Measurements from ENCODE around the gene PARD3.
"Not testable (repeated sequence)": the region's sequence is repeated elsewhere in the genome, so short reads cannot be mapped to it uniquely, and the experiment has no call there.

Gene PARD3

DNA sequence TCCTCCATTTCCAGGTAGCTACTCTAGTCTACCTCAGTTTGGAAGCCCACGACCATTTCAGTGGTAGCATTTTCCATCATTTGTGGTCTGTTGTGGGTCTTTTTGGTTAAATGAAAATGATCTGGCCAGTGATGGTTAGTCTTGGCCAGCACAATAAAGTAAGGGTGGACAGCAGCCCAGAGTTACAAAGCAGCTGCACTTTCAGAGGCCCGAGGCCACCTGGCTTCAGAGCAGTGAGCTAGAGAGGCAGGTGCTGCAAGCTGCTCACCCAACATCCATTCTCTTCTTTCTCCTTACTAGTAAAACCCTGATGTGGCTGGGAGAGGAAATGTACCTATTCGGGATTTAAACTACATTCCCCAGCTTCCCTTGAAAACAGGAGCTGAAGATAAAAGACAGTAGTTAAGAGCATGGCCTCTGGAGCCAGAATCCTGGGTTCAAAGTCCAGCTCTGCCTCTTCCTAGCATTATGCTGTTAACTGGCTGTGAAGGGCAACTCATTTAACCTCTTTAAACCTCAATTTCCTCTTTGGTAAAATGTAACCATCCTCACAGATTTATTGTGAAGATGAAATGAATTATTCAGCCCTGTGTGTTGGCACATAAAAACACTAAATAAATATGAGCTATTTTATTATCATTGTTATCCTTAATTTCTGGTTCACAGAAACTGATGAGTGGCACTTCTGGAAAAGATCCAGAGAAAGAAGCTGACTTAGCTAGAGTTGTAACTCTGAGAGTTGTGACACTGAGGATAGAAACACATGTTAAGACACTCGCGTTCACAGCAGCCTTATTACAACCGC, 517.4 kb downstream of the PARD3 start:
- DNase-seq (ENCODE audit: low read depth): no peak

DNA sequence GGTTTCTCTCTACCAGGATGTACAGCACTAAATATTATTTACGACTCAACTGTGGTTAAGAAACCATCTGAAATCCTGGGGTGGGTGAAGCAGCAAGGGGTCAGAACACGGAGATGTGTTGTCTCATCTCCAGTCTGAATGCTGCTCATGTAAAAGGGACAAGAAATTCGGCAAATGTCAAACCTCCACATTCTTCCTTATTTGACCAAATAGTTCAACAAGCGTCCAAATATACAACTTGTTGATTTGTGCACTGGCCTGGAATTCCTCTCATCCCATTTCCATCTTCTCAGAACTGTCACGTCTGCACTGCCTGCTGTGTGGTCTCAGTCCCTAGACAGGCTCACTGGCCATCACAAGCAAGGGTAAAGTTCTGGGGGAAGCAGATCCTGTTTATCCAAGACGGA, 520.0 kb downstream of the PARD3 start:
- peak; percentile 93 for DNase-seq (ENCODE audit: low read depth)

GRCh38 chr10:34294137-34294536, 521.0 kb downstream of the PARD3 start:
- no peak for DNase-seq (ENCODE audit: low read depth)

GRCh38 chr10:34292675-34293074, 522.4 kb downstream of the PARD3 start:
- DNase-seq (ENCODE audit: low read depth): no peak

- DNase-seq (ENCODE audit: low read depth): peak; percentile 75
These were observed 522.9 kb downstream of the PARD3 start for GRCh38 chr10:34292194-34292565.

DNA sequence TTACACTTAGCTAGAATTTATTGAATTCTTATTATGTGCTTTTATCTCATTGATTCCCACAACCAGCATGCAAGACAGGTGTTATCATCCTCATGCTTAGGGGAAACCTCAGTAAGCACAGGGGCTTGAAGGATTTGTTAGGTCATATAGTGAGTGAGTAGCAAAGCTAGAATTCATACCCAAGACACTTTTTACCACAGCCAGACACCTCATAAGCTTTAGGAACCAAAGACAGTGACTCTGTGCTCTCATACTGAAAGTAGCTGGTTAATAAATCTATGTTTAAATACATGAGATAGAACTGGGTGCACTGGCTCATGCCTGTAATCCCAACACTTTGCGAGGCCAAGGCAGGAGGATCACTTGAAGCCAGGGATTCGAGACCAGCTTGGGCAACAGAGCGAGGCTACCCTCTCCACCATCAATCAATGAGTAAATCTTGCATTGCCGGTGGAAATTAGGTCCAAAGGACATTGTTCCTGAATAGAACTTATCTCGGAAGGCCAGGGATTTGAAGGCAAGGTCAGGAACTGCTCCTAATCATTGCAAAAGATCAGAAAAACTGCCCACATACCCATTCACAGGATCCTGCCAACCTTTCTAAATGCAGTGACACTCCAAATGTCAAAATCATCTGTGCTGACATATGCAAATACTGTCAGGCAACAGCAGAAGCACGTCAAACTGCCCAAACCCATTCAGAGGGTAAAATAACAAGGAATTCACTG, 523.5 kb downstream of the PARD3 start:
- no peak for DNase-seq (ENCODE audit: low read depth)

- peak; percentile 91 for DNase-seq (ENCODE audit: low read depth)
These were observed 524.5 kb downstream of the PARD3 start for GRCh38 chr10:34290412-34291081.

GRCh38 chr10:34288634-34289033, 526.5 kb downstream of the PARD3 start:
- peak; percentile 77 for DNase-seq (ENCODE audit: low read depth)

- DNase-seq (ENCODE audit: low read depth): peak; percentile 56
These were observed 528.9 kb downstream of the PARD3 start for GRCh38 chr10:34286136-34286739.

GRCh38 chr10:34281661-34282582, 533.2 kb downstream of the PARD3 start:
- DNase-seq (ENCODE audit: low read depth): no peak

- peak; percentile 99 for DNase-seq (ENCODE audit: low read depth)
These were observed 534.3 kb downstream of the PARD3 start for GRCh38 chr10:34280599-34281374.

GRCh38 chr10:34275626-34276130, 539.4 kb downstream of the PARD3 start:
- DNase-seq (ENCODE audit: low read depth): peak; percentile 47

DNA sequence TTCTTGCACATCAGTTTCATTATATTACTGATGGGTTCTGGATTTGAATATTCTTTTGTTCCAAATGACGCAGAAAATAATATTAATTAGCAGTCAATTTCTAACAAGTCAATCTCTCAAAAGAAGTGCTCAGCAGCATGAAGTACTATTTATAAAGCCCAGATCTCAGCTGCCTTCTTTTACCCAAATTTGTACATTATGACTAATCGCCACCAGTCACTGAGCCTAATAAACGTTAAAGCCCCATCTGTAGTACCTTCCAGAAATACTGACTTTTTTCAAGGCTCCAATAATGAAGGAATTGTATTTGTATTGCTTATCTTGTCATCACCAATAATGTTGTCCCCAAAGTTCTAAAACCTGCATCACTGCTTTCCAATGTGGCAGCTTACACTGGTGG, 540.2 kb downstream of the PARD3 start:
- DNase-seq (ENCODE audit: low read depth): no peak

DNA sequence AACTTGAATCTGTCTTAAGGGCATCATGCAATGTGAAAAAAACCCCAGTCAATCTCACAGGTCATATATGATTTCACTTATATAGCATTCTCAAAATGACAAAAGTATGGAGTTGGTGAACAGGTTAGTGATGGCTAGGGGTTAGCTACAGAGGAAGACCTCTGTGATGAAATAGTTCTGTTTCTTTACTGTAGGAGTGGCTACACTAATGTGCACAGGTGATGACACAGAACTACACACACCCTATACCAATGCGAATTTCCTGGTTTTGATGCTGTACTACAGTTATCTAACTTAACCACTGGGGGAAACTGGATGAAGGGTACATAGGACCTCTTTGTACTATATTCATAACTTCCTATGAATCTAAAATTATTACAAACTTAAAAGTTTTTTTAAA, 541.8 kb downstream of the PARD3 start:
- no peak for DNase-seq (ENCODE audit: low read depth)

- no peak for DNase-seq (ENCODE audit: low read depth)
These were observed 542.8 kb downstream of the PARD3 start for GRCh38 chr10:34272316-34272715.

- not testable (repeated sequence) for DNase-seq (ENCODE audit: low read depth)
These were observed 546.7 kb downstream of the PARD3 start for GRCh38 chr10:34268410-34268809.

DNA sequence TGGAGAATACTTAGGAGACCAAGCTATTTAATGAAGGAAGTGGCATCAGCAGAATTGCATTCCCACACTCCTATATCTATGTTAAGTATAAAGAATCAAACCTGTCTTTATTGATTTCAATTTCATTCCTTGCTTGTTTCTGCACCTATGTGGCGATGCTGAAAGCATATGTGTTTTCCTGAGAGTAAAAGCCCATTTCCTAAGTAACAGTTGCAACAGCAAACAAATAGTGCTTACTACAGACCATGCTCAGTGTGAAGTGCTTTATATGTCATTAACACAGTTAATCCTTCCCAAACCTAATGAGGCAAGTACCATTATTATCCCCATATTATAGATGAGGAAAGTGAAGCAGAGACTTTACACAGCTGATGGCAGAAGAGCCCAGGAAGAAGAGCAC, 552.1 kb downstream of the PARD3 start:
- peak; percentile 25 for DNase-seq (ENCODE audit: low read depth)

- DNase-seq (ENCODE audit: low read depth): no peak
These were observed 554.2 kb downstream of the PARD3 start for GRCh38 chr10:34260904-34261303.

- DNase-seq (ENCODE audit: low read depth): no peak
These were observed 558.9 kb downstream of the PARD3 start for GRCh38 chr10:34256216-34256615.

DNA sequence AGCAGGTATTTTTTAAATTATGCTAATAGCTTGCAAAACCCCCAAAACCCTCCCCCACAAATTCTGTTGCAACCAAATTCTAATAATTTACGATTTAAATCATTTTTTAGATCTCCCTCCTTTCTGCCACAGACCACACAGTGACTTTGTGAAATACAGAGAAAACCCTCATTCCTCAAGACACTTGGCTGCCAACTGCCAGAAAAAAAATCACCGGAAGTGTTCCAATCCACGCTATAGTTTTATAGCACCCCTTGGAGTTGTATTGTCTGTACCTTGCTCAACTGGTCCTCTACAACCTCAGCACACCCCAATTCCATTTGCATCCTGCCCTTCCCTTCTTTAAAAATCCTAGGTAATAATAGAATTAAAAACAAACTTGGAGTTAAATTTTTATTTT, 560.1 kb downstream of the PARD3 start:
- DNase-seq (ENCODE audit: low read depth): peak; percentile 13

All from amniotic epithelial cell (primary cell).